HG03045 (cell line): ENCODE results near the gene SLC30A4.
"Not testable (repeated sequence)": the region's sequence is repeated elsewhere in the genome, so short reads cannot be mapped to it uniquely, and the experiment has no call there.

ENCODE experiments used
- ATAC-seq: cut with Tn5 transposase; IDR thresholded peaks from one replicate; pipeline ENCODE4 v1.9.1; 2021; ENCODE audit warnings: mild to moderate bottlenecking, moderate library complexity; ENCODE audit not compliant: unreplicated experiment

The SLC30A4 gene, protein sequence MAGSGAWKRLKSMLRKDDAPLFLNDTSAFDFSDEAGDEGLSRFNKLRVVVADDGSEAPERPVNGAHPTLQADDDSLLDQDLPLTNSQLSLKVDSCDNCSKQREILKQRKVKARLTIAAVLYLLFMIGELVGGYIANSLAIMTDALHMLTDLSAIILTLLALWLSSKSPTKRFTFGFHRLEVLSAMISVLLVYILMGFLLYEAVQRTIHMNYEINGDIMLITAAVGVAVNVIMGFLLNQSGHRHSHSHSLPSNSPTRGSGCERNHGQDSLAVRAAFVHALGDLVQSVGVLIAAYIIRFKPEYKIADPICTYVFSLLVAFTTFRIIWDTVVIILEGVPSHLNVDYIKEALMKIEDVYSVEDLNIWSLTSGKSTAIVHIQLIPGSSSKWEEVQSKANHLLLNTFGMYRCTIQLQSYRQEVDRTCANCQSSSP

DNA sequence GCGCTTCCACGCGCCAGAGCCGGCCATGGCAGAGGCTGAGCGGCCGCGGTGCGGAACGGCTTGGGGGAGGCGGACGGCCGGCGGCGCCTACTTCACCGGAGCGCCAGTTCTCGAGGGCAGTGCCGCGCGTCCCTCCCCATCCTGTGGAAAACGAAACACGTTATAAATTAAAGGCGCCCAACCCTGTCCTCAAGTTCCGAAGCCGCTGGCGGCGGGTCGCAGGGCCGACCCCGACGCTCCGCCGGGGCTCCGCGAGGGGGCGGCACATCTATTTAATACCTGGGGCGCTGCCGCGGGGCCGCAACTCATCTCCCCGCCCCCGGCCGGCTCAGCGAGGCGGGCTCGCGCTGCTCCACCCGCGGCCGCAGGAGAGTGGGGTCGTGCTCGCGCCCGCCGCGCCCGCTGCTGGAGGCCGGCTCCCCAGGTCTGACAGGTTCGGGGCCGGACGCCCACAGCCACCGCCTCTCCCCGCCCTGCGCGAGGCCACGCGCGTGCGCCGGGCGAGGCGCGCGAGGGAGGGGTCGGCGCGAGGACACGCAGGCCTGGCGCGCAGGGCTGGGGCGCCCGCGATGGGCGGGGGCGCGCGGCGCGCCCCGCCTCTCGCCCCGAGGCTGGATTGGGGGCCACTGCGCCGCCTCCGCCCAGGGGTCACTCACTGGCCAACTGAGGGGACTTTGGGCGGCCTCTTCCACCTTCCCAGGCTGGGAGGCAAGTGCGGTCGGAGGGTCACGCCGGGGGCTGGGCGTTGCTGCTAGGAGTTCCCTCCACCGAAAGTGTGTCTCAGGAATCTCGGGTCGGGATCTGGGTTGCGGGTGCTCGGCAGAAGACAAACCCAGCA lies at the start of gene SLC30A4:
Gene SLC30A4 (minus strand): TSS at position 428 of the 838 bp plus-strand sequence. CDS start 401 bp downstream, at position 27.
- peak; percentile 85 for ATAC-seq

DNA sequence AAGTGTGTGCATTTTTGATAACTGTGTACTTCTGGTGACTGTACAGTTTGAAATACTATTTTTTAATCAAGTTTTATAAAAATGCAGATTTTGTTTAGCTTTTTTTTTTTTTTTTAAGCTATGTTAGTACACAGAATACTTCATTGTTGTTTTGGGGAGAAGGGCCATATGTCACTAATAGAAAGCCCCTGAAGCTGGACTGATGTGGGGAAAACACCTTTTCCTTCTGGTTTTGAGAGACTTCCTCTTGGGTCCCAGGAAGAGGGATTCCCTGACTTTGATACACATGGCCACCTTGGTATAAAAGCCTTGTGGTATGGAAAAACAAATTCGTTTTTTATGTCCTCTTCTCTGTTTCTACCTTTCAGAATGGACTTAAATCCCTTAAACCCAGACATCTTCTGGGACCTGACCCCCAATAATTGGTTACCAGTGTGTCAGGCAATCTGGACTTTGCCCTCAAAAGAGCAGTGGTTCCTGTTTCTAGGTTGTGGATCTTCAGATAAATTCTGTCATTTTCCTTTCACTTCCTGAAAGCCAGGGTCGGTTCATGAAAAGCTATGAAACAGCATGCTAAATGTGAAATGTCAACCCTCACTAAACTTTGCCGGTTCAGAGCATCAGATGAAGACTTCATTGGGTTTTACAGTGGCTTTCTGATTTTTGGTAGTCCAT lies 33.5 kb upstream of the SLC30A4 start:
- ATAC-seq = no peak

DNA sequence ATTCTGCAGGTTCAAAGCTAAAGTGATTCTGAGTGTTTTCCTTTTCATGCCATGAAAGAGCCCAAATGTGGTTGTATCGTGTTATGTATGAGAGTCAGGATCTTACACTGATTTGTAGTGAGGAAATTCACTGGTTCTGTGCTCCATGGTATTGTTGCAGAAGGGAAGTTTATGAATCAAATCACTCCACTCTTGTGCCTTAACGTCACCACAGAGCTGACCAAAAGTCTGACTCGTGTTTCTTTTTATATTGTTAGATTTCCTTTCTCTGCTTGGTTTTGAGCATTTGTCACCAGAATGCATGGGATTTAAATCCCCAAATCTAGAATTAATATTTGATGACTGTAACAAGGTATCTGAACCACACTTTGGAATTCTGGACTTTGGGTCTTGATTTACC lies 29.1 kb upstream of the SLC30A4 start:
- no peak for ATAC-seq

DNA sequence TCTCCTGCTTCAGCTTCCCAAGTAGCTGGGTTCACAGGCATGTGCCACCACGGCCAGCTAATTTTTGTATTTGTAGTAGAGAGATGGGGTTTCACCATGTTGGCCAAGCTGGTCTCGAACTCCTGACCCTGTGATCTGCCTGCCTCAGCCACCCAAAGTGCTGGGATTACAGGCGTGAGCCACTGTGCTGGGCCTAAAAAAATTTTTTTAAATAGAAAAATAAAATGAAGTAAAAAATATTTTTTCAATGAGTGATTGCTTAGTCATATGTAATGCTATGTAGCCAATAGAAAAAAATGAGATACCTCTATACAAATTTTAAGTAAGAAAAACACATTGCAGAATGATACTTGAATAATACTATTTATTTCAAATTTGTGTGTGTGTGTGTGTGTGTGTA lies 27.9 kb upstream of the SLC30A4 start:
- no peak for ATAC-seq

DNA sequence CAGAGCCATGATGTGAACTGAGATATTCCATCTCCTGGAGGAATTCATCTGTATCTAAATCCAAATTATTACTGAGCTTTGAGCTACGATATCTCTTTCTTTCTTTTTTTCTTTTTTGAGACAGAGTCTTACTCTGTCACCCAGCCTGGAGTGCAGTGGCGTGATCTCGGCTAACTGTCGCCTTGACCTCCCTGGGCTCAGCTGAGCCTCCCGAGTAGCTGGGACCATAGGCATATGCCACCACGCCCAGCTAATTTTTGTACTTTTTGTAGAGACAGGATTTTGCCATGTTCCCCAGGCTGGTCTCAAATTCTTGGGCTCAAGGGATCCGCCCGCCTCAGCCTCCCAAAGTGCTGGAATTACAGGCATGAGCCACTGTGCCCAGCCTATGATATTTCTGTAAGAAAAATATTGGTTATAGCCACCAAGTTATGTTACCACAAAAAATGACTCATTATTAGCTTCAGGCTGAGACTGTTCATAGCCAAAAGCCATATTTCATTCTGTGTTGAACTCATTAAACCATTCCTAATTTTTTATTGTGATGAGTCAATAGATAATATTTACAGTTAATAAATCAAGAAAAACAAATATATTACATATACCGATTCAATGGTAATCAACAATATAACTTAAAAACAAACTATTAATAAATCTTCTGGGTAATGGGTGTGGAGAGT lies 27.1 kb upstream of the SLC30A4 start:
- ATAC-seq = no peak

DNA sequence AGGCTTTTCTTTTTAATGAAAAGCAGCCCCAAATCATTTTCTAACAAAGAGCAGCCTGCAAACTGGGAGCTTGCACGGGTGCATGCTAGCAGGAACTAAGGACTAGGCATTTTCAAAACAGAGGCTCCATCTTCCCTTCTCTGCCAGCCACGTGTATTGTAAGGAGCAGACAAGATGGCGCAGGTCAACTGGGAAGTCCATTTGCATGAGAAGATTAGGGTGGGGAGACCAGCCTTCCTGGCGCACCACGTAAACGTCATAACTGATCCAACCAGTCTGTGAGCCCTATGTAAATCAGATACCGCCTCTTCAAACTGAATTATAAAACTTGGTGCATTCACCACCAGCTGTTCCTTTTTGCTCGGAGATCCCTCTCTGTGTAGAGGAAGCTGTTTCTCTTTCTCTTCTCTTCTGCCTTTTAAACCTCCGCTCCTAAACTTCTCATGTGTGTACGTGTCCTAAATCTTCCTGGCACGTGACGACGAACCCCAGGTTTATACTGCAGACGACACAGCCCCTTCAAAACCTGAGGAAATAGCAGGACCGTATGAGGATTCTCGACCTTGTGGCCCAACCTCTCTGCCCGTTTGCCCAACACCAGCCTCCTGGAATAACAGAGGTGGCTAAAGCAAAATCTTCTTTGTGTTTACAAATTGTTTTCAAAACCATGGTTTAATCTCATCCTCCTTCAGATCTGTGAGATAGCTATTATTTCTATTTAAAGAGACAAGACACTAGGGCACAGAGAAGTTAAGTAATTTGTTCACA lies 26.4 kb upstream of the SLC30A4 start:
- ATAC-seq = no peak

DNA sequence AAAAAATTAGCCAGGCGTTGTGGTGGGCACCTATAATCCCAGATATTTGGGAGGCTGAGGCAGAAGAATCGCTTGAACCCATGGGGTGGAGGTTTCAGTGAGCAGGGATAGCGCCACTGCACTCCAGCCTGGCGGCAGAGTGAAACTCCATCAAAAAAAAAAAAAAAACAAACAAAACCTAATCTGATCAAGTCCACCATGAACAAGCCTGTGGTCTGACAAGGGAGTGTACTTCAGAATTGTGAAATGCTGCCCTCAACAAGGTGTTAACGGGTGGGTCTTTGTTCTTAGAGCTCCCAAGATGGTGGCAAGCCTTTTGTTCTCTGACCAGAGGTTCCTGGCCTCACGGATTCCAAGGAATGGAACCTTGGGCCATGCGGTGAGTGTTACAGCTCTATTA lies 24.2 kb upstream of the SLC30A4 start:
- no peak for ATAC-seq

DNA sequence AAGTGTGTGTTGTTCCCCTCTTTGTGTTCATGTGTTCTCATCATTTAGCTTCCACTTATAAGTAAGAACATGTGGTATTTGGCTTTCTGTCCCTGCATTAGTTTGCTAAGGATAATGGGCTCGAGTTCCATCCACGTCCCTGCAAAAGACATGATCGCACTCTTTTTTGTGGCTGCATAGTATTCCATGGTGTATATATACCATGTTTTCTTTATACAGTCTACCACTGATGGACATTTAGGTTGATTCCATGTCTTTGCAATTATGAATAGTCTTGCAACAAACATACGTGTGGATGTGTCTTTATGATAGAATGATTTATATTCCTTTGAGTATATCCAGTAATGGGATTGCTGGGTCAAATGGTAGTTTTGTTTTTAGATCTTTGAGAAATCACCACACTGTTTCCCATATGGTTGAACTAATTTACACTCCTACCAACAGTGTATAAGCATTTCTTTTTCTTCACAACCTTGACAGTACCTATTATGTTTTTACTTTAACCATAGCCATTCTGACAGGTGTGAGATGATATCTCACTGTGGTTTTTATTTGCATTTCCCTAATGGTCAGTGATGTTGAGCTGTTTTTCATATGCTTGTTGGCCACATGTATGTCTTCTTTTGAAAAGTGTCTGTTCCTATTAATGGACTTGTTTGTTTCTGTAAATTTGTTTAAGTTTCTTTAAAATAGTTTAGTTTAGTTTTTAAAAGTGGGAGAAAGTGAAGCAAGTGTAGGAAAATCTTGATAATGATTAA lies 21.9 kb upstream of the SLC30A4 start:
- ATAC-seq = peak; percentile 60

- ATAC-seq = no peak
These were observed 20.5 kb upstream of the SLC30A4 start for GRCh38 chr15:45543051-45543450.

DNA sequence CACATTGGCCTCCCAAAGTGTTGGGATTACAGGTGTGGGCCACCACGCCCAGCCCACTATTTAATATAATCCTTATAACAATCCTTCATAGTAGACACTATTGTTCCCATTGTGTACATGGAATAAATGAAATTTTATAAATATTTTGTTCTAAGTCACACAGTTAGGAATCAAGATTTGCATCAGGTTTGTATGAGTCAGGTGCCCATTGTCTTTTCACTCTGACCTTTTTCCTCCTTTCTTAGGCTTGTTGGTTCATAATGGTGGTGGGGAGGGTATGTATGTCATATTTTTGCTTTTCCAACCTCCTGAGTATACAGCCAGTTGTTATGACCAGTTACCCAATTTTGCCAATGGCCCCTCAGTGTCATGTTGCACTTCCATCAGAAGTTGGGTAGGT lies 18.0 kb upstream of the SLC30A4 start:
- no peak for ATAC-seq

DNA sequence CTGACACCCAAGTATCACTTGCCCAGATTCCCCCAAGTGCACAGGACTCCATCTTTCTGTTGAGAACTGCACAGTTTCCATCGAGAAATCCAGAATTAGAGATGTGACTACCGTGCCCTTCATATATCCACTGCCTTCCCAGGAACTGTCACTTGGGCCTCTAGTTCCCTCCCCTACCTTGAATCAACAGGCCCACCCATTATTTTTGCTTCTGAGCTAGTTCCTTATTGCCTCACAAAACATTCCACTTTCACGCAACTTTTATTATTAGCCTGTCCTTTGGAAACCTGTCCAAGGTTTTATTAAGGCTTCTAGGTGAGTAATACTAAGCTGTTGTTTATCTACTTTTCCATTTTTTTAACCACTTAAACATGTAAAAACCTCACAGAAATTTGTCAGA lies 17.1 kb upstream of the SLC30A4 start:
- ATAC-seq = no peak

- no peak for ATAC-seq
These were observed 14.4 kb upstream of the SLC30A4 start for GRCh38 chr15:45536934-45537333.

DNA sequence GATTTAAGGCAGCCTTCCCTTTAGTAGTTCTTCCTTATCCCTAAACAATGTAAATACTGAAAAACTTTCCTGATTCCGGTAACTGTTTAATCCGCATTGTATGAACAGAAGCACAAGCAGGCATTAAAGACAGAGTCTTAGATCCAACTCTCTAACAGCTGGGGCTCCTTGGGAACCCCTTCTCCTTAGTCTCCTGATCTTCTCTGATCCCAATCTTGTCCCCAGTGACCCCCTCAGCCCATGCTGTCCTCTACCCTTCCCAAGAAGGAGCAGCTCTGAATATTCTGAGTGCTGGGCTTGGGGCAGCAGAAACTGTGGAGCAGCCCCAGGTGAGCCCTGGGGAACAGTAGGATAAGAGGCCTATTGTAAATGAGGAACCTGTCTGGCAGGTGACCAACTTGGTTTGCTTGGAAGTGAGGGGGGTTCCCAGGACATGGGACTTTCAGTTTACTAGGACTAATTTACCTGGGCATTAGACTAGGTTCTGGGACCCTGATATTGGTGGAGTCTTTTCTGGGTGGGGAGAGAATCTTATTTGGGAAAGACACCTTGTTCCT lies 13.0 kb upstream of the SLC30A4 start:
- no peak for ATAC-seq

DNA sequence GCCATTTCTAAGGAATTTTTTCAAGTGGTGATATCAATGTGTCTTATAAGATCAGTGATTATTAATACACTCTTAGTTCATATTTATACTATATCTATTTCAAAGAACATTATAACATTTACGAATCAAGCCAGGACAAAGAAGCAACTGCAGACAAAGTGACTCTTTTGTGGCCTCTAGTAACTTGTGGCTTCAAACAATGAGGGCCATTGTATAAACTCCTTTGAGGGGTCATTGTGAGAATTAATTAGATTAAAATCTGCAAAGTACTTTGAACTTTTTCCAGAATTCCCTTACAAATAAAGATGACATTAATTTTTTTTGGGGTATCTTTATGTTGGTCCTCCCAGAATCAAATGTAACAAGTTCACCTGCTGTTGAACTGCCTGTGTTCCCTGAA lies 12.3 kb upstream of the SLC30A4 start:
- no peak for ATAC-seq

DNA sequence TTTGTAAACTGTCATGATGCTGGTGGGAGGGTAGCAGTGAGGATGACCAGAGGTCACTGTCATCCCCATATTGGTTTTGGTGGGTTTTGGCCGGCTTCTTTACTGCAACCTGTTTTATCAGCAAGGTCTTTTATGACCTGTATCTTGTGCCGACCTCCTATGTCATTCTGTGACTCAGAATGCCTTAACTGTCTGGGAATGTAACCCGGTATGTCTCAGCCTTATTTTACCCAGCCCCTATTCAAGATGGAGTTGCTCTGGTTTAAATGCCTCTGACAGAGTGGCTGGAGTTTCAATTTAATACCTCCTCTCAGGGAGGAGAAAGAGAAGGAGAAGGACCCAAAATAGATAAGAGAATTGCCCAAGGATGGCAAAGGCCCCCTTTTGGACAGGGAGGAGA lies 10.3 kb upstream of the SLC30A4 start:
- ATAC-seq = not testable (repeated sequence)

- ATAC-seq = no peak
These were observed 7.1 kb upstream of the SLC30A4 start for GRCh38 chr15:45529613-45530012.

DNA sequence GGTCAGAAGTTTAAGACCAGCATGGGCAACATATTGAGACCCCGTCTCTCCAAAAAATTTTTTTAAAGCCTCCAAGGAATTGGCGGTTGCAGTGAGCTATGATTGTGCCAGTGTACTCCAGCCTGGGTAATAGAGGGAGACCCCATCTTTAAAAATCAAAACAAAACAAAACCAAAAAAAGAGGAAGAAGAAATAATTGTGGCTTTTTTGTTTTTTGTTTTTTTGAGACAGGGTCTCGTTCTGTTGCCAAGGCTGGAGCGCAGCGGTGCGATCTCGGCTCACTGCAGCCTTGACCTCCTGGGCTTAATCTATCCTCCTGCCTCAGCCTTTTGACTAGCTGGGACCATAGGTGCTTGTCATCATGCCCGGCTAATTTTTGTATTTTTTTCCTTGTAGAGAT lies 4.5 kb upstream of the SLC30A4 start:
- no peak for ATAC-seq

GRCh38 chr15:45523166-45523460 lies 558 bp upstream of the SLC30A4 start:
- no peak for ATAC-seq

GRCh38 chr15:45521596-45522327 lies 793 bp downstream of the SLC30A4 start:
- ATAC-seq = no peak
